Renal pelvis (tissue), 4 donors: ENCODE measurements around the gene CARD14. TPM values are rescaled to one million over a fixed set of nuclear protein-coding genes. Genes with fewer than 3 reads are reported as not detected.

Source experiments
- DNase-seq: peaks from one replicate; pipeline ENCODE4 v3.0.0-alpha.2; 2013
- polyA plus RNA-seq, 3 donors: library from polyadenylated mRNA; unstranded; fragments of 120-200 nt; gene quantifications; one replicate each; pipeline ENCODE4 v1.2.1, GENCODE V29; 2013; ENCODE audit not compliant: insufficient read length in 3 of 3

The CARD14 gene
- polyA plus RNA-seq, 3 donors: 1.1 to 2.2 (median 2.1) TPM

GRCh38 chr17:80210348-80211108 lies 40.7 kb downstream of the CARD14 start:
- no peak for DNase-seq

DNA sequence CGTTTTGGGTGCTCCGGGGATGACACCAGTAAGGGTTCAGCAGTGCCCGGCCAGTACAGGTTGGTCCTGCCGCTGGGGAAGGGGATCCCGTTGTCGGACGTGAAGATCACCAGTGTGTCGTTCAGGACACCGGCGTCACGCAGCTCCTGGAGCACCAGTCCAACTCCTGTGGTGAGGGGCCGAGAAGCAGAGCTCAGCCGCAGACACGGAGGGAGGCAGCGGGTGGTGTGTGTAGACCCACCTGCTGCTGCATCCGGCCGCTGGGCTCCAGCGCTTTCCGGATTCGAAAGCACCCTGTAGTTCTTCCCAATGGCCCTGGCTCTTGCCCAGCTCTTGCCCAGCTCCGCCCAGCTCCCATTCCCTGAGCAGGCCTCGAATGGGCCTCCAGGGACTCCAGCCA lies 42.3 kb downstream of the CARD14 start:
- DNase-seq: no peak

GRCh38 chr17:80212511-80212910 lies 42.7 kb downstream of the CARD14 start:
- no peak for DNase-seq

DNA sequence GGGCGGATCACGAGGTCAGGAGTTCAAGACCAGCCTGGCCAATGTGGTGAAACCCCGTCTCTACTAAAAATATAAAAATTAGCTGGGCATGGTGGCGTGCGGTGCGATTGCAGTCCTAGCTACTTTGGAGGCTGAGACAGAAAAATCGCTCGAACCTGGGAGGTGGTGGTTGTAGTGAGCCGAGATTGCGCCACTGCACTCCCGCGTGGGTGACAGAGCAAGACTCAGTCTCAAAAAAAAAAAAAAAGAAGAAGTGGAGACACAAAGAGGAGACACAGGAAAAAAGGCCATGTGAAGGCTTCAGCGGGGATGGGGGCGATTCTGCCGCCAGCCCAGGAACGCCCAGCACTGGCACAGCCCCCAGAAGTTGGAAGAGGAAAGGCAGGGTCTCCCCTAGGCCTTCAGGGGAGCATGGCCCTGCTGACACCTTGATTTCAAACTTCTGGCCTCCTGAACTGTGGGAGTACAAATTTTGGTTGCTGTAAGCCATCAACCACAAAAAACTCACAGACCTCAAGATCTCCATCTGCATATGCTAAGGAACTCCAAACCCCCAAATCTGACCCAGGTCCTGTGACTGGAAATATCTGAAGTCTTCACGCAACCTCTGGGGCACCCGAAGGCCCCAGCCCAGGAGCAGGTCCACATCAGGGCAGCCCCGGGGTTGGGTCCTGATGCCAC lies 43.3 kb downstream of the CARD14 start:
- DNase-seq: no peak

- DNase-seq: no peak
Observed at GRCh38 chr17:80213643-80213975, 43.8 kb downstream of the CARD14 start.

DNA sequence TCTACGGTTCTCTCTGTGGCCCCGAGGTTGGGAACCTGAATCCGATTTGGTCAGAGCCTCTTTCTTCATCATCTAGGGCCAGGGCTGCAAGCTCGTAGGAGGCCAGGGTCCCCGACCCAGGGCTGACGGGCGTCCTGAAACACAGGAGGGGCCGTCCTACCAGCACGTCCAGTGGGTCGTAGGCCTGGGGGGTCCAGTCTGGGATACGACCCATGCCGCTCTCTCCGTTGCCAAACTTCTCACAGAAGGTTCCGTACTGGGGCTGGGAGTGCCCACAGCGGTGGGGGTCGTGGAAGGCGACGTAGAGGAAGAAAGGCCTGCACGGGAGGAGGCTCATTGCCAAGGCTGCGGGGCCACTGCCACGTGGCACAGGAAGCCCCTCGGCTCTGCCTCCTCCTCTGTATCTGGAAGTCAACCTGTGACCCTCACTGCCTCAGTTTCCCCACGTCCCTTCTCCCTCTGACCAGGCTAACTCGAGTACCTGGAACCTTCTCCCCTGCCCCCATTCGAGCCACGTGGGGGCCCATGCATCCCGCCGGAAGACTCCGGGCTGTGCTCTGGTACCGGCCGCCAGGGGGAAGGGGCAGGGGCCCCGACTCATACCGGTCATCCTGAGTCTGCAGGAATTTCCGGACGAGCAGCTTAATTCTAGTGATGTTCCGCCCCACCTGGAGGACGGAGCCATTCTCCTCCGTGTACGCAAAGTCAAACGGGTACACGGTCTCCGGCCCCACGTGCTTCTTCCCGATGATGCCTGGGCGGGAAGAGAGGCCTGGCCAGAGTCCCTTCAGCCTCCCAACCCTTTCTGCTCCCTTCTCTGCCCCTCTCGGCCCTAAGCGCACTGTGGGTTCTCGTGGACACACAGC lies 44.4 kb downstream of the CARD14 start:
- no peak for DNase-seq

DNA sequence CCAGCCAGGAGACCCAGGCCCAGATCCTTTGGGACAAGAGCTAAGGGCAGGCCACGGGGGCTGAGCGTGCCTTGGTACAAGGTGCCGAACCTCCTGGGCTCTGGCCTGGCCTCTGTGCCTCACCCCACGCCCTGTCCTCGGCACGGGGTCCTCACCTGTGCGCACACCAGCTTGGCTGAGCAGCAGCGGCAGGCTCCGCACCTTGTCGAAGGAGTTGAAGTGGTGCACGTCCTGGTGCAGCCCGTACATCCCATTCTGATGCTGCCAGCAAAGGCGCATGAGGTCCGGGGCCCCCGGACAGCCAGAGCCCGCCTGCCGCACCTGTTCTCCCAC lies 45.0 kb downstream of the CARD14 start:
- no peak for DNase-seq

- no peak for DNase-seq
Observed at GRCh38 chr17:80216473-80217456, 46.9 kb downstream of the CARD14 start.

DNA sequence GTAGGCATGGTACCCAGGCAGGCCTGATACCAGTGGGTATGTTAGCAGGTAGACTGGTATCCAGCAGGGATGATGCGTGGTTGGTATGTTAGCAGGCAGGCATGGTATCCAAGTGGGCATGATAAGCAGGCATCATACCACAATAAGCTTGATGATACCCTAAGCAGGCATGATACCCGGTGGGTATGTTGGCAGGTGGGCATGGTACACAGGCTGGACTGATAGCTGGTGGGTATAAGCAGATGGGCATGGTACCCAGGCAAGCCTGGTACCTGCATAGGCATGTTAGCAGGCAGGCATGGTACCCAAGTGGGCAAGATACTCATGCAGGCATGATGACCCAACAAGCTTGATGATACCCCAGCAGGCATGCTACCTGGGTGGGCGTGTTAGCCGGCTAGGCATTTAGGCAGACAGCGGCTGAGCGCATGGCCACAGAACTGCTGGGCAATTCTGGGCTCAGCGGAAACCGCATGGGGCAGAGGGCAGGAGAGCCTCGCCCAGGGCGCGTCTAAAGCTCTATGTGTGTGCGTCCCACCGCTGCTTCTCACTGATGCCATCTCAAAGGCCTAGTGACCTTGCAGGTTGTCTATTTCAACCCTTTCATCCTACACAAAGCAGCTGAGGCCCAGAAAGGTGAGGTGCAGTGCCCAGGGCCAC lies 48.0 kb downstream of the CARD14 start:
- DNase-seq: no peak

DNA sequence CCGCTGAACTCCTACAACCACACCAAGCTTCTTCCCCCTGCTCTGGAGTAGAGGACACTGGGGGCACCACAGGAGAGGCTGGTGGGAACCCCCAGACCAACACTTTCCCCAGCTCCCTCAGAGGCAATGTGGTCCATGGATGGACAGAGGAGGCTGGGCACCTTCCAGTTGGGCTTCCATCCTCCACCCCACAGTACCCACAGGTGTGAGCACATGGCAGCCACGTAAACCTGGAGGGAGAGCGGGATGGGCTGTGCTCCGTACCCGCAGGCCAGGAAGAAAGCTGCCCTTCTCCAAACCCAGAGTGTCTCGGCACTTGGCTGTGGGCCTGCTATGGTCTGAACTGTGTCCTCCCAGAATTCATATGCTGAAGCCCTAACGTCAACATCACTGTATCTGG lies 48.6 kb downstream of the CARD14 start:
- no peak for DNase-seq

- peak; percentile 65 for DNase-seq
Observed at GRCh38 chr17:80219013-80219762, 49.4 kb downstream of the CARD14 start.

GRCh38 chr17:80219763-80220053 lies 49.9 kb downstream of the CARD14 start:
- no peak for DNase-seq

- DNase-seq: peak; percentile 74
Observed at GRCh38 chr17:80220054-80220735, 50.4 kb downstream of the CARD14 start, which contains the start of the genes SGSH and SLC26A11. Gene SGSH (minus strand): TSS chr17:80220333. CDS start chr17:80220313, 20 bp downstream. Gene SLC26A11 (plus strand): TSS chr17:80220427. CDS start chr17:80221561, 1,134 bp downstream.

DNA sequence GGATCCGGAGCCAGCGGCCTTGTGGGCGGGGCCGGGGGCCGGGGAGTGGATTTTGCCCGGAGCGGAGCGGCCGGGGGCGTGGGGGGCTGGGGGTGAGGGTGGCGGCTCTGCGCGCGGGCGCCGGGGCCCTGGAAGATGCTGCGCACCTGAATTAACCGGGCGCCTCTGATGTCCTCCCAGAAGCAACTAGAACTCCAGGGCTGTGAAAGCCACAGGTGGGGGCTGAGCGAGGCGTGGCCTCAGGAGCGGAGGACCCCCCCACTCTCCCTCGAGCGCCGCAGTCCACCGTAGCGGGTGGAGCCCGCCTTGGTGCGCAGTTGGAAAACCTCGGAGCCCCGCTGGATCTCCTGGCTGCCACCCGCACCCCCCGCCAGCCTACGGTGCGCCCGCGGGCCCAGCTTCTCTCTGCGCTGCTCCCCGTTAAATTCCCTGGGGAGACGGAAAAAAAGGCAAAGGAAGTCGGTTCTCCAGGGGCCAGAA lies 50.9 kb downstream of the CARD14 start:
- DNase-seq: no peak

DNA sequence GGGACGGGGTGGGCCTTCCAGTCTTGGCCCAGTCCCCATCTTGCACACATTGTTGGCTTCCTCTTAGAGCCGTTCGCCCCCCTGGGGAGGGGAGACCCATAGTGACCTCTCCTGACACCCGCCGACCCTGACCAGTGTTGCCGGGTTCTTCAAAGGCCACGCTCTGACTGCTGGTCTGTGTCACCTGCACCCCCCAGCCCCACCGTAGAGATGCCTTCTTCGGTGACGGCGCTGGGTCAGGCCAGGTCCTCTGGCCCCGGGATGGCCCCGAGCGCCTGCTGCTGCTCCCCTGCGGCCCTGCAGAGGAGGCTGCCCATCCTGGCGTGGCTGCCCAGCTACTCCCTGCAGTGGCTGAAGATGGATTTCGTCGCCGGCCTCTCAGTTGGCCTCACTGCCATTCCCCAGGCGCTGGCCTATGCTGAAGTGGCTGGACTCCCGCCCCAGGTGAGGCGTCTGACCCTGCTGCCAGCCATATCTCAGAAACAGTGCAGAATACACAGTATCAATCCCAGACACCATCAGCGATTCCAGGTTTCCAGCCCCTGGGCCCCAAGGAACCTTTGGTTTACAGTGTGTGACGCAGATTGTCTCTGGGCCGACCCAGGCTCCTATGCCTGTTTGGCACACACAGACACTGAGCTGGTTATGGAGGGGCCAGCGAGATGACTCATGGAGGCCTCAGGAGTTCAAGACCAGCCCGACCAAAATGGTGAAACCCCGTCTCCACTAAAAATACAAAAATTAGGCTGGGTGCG lies 51.7 kb downstream of the CARD14 start:
- no peak for DNase-seq

DNA sequence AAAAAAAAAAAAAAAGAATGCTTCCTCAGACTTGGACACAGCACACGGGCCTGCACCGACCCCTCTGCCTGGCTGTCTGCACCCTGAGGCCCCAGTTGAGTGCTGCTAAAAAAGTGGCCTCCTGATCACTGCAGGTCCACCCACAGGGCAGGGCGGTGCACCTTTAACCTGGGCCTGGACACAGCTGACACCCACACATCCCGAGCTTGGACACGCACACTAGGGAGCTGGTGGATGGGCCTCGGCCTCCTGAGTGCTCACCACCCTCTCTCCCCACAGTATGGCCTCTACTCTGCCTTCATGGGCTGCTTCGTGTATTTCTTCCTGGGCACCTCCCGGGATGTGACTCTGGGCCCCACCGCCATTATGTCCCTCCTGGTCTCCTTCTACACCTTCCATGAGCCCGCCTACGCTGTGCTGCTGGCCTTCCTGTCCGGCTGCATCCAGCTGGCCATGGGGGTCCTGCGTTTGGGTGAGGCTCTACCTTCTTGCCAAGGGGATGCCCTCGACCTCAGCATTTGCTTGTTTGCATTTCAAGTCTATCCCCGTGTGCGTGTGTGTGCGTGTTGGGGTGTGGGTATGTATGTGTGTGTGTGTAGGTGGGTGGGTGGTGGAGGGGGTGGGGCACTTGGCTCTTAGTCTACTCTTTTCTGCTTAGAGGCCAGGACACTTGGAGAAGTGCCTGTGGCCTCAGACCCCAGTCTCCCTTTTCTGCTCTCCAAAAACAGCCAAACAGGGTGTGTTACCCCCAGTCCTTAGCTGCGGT lies 52.7 kb downstream of the CARD14 start:
- DNase-seq: no peak

DNA sequence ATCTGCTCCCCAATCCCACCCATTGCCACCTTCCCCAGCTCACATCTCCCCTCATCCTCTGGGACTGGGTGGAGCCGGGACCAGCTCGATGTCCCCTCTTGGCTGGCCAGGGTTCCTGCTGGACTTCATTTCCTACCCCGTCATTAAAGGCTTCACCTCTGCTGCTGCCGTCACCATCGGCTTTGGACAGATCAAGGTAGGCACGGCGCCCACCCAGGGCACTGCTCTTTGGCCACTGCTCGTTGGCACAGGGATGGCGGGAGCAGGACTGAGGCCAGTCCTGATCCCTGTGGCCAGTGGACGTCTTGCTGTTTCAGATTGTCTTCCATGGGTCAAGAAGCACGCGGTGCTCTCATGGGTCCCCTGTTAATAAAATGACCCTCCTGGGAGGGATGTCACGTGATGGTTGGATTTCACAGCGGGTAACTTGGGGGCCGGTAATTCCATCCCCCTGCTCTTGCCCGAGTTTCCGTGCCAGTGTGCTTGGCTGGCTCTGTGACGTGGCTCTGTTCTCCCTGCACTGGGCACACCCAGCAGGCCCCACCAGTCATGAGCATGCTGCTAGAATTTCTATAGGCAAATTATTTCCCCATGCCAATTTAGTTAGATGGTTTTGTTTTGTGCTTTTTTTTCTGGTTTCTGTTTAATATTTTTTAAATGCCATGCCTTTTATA lies 53.4 kb downstream of the CARD14 start:
- DNase-seq: no peak
